Fibroblast of villous mesenchyme (primary cell): ENCODE data around the gene TBCE. TPM values are rescaled to one million over a fixed set of nuclear protein-coding genes. Genes with fewer than 3 reads are reported as not detected.

Experiments used
- DNase-seq: peaks from one replicate; pipeline ENCODE4 v3.0.0-alpha.2; 2010; ENCODE audit warnings: low read depth
- H3K4me3 ChIP-seq: 2 replicates; pipeline ENCODE4 v1.5.1; 2011; ENCODE audit warnings: low read depth, mild to moderate bottlenecking, low read length
- total RNA-seq: library from RNA; depleted of rRNA; stranded (reverse); fragments of >200 nt; gene quantifications from 2 replicates; pipeline ENCODE4 v1.2.3, GENCODE V29; 2012
- TF ChIP-seq, protein P1 (sequence below): IDR thresholded peaks from 2 replicates; pipeline ENCODE4 v1.5.1; 2012; ENCODE audit warnings: low read depth, mild to moderate bottlenecking, low read length; ENCODE audit not compliant: insufficient read depth

TBCE gene
- total RNA-seq, 1 donor, result 28.5 TPM

DNA sequence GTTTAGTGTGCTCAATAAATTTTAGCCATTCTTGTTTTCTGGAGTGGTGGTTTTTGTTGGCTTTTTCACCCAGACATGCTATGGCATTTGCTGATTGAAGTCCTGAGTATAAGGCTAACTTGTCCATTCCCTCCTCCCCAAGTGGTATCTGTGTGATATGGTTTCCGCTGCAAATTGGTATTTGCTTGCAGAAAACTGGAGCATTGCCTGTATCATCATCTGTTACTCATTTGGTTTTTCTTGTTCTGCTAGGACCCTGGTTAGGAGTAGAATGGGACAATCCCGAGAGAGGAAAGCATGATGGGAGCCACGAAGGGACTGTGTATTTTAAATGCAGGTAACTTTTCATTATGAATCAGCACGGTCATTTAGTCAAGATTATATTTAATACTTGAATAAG is 34.0 kb downstream of the TBCE start:
- DNase-seq, result no peak
- no peak overlapping the region for H3K4me3 ChIP-seq
- TF ChIP-seq, protein P1, sequence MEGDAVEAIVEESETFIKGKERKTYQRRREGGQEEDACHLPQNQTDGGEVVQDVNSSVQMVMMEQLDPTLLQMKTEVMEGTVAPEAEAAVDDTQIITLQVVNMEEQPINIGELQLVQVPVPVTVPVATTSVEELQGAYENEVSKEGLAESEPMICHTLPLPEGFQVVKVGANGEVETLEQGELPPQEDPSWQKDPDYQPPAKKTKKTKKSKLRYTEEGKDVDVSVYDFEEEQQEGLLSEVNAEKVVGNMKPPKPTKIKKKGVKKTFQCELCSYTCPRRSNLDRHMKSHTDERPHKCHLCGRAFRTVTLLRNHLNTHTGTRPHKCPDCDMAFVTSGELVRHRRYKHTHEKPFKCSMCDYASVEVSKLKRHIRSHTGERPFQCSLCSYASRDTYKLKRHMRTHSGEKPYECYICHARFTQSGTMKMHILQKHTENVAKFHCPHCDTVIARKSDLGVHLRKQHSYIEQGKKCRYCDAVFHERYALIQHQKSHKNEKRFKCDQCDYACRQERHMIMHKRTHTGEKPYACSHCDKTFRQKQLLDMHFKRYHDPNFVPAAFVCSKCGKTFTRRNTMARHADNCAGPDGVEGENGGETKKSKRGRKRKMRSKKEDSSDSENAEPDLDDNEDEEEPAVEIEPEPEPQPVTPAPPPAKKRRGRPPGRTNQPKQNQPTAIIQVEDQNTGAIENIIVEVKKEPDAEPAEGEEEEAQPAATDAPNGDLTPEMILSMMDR, result no peak

DNA sequence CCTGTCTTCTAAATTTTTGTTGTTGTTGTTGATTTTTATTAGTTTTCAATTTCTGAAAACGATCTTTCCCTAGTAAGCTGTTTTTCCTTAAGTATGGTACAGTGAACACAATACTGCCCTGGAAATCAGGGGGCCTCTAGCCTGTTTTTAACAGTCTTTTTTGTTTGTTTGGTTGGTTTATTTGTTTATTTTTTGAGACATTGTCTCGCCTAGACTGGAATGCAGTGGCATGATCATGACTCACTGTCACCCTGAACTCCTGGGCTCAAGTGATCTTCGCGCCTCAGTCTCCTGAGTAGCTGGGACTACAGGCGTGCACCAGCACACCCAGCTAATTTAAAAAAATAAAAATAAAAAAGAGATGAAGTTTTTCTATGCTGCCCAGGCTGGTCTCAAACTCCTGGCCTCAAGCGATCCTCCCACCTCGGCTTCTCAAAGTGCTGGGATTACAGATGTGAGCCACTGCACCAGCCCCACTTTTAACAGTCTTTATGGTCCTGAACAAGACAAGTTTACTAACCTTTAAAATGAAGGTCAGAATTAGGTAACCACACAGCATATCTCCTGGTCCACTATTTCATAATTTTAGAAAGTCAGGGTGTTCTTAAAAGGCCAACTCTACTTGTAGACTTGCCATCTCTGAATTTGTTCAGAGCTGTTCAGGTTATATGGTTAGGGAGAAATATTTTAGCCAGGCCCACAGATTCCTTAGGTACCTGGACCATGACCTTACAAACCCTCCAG is 35.4 kb downstream of the TBCE start:
- TF ChIP-seq, protein P1, result no peak
- DNase-seq, result peak; percentile 43
- H3K4me3 ChIP-seq, result no peak overlapping the region

DNA sequence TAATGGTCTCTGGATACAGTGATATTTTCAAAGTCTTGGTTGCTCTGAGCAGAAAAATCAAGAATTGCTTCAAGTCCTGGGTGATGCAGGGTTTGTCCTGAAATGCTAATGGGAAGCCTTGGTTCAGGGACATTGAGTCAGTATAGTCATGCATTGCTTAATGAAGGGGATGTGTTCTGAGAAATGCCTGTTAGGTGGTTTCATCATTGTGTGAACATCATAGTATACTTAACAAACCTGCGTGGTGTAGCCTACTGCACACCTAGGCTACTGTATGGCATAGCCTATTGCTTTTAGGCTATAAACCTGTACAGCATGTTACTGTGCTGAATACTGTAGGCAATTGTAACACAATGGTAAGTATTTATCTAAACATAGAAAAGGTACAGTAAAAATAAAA is 36.4 kb downstream of the TBCE start:
- TF ChIP-seq, protein P1, result no peak
- H3K4me3 ChIP-seq, result no peak overlapping the region
- DNase-seq, result no peak

GRCh38 chr1:235404190-235404589 is 37.0 kb downstream of the TBCE start:
- TF ChIP-seq, protein P1, result no peak
- no peak for DNase-seq
- H3K4me3 ChIP-seq, result no peak overlapping the region

DNA sequence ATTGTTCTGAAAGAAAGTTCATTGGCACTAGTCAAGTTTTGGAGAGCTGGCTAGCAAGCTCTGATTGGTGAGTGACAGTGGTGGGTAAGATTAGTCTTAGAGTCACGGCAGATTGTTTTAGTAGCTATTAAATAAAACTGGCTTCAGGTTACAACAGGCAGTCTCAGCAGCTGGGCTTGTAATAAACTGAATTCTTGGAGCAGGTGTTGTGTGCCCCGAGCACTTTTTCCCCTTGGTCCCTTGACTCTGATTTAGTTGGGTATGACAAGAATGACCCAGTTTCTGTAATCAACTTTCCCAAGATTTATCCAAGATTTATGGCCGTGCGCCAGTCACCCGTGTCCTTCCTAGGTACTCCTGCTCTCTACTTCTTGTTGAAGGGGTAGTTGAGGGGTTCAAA is 40.2 kb downstream of the TBCE start:
- DNase-seq, result no peak
- TF ChIP-seq, protein P1, result no peak
- no peak overlapping the region for H3K4me3 ChIP-seq

DNA sequence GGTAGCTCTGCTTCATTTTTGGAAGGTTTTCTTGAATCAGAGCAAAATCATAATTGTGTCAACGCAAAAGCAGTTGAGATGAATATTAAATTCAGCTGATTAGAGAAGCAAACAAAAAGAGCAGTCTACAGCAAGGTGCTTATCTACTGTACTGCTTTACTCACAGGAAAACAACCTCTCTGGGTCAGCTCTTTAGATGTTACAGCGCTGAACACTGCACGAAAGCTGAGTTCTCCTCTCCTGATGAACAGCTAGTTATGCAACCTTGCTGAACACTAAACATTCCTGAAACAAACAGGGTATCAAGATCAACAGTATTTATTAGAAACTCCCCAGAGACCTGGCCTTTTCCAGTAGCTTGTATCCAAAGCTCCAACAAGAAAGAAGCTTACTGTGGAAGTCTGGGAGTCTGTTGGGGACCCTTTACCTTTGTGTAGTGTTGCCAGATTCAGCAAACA is 41.3 kb downstream of the TBCE start:
- TF ChIP-seq, protein P1, result no peak
- DNase-seq, result peak; percentile 53

More for the DNA sequence above, 41.3 kb downstream of the TBCE start:
- no peak overlapping the region for H3K4me3 ChIP-seq
